ENCODE results near the gene PYCR2. TPM values are rescaled to one million over a fixed set of nuclear protein-coding genes. Genes with fewer than 3 reads are reported as not detected.
A peak's percentile ranks its signal among the peaks of the same experiment; 100 is the strongest.

PYCR2 gene
- polyA plus RNA-seq, 3 donors: 21.4 to 72.5 (median 26.6) TPM

DNA sequence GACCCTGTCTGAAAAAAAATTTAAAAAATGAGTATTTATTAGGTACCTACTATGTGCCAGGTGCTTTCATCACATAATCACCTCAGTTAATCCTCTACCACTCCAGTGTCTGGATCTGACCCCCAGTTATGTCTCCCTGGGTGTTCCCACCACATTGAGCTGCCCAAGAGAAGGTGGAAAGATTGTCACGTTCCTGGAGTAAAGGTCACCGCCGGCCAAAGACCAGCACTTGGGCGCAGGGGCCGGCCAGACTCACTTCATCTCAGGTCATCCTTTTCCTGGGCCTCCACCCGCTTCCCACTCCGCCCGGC is 714 bp downstream of the PYCR2 start:
- no peak for TF ChIP-seq CTCF (IDR thresholded peaks at IDR 0.05)
- 0% methylated on average over 8 of the region's 8 CpGs for WGBS (ENCODE audit: insufficient coverage)
- Histone ChIP-seq H3K79me2 (ENCODE audit: insufficient read depth, low read length) (peaks cover 18% of the 10 kb centered on the region), H3K27ac (ENCODE audit: low read depth in 1 of 2, low read length in 2 of 2) (peak overlapping the region; percentile 78 to 98), H3K9me3 (replicated peaks in 1 of 2; ENCODE audit: control insufficient read depth in 1 of 2, insufficient read depth in 1 of 2, low read length in 2 of 2) (no peaks in the 10 kb centered on the region), H3K4me1 (ENCODE audit: control insufficient read depth in 1 of 2, insufficient read depth in 2 of 2, low read length in 2 of 2) (peaks cover 14 to 44% of the 10 kb centered on the region in 2 donors), H4K20me1 (ENCODE audit: insufficient read depth, low read length) (no peaks in the 10 kb centered on the region), H3K27me3 (ENCODE audit: control insufficient read depth in 2 of 2, insufficient read depth in 2 of 2, low read length in 2 of 2) (no peaks in the 10 kb centered on the region), H3K4me3 (replicated peaks in 1 of 3; ENCODE audit: low read depth in 2 of 3, low read length in 3 of 3) (peak overlapping the region; percentile 78 to 92 (median 78)), H3K9ac (ENCODE audit: insufficient read depth, low read length, poor library complexity, severe bottlenecking) (peak overlapping the region; percentile 94), H2AFZ (ENCODE audit: insufficient read depth, low read depth, low read length, poor library complexity, severe bottlenecking) (peak overlapping the region; percentile 98), H3K36me3 (replicated peaks in 1 of 2; ENCODE audit: control insufficient read depth in 1 of 2, insufficient read depth in 2 of 2, low read length in 2 of 2) (peaks cover 28 to 43% of the 10 kb centered on the region in 2 donors), H3K4me2 (replicated peaks; ENCODE audit: extremely low read depth, low read length, poor library complexity, severe bottlenecking) (peak overlapping the region; percentile 90)
- Mint-ChIP-seq H3K4me1 (peaks cover 38% of the 10 kb centered on the region), H3K4me3 (peak overlapping the region; percentile 90 to 94), H3K27me3 (ENCODE audit: low read depth in 3 of 3) (peaks cover 0 to 3% (median 2%) of the 10 kb centered on the region in 3 donors), H3K27ac (peak overlapping the region; percentile 93 to 97 (median 94)), H3K36me3 (peaks cover 16 to 39% of the 10 kb centered on the region in 2 donors), H3K9me3 (peaks cover 0 to 1% (median 0%) of the 10 kb centered on the region in 7 donors)
- intact Hi-C loops (cut with micrococcal nuclease): no loop called here
- DNase-seq: no peak

DNA sequence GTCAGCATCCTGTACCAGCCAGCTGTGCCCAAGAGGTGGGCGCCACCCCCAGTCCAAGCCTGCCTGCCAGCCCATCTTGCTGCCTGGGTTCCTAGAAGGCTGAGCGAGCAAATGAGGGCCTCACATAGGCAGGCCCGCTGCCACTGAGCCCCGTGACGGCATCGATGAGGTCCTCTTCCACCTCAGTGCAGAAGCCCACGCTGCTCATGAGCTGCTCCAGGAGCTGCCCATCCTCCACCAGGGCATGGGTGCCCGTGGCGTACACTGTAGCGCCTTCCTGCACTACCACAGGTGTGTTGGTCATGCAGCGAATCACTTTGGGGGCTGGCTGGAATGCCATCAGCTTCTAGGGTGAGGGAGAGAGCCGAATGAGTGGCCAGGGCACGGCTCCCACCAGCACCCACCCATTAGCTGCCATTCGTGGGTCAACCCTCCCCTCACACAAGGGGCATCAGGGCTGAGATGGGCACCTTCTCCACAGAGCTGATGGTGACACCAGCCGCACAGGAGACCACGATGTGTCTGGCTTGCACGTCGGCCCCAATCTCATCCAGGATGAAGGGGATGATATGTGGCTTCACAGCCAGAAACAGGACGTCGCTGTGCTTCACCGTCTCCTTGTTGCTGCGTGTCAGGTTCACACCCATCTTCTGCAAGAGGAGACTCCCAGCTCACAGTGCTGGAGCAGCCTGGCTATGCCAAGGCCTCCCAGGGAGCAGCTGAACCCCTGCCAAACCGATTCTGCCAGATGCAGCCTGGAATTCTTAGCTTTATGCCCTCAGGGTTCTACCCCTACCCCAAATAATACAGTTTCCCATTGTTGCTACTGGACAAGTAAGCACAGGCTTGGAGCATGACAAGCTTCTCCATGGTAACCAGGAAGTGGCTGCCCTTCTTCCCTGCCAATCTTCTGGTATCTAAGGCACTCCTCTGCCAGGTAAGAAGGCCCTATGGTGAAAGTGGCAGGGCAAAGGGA is 2.0 kb downstream of the PYCR2 start:
- H3K9me3 Mint-ChIP-seq: peaks cover 0 to 1% (median 0%) of the 10 kb centered on the region in 7 donors
- Histone ChIP-seq H3K27ac (ENCODE audit: low read depth in 1 of 2, low read length in 2 of 2) (peak overlapping the region in 1 of 2 donors; percentile 98), H3K27me3 (ENCODE audit: control insufficient read depth in 2 of 2, insufficient read depth in 2 of 2, low read length in 2 of 2) (no peaks in the 10 kb centered on the region), H2AFZ (ENCODE audit: insufficient read depth, low read depth, low read length, poor library complexity, severe bottlenecking) (no peak overlapping the region), H3K4me3 (replicated peaks in 1 of 3; ENCODE audit: low read depth in 2 of 3, low read length in 3 of 3) (no peak overlapping the region), H3K4me1 (ENCODE audit: control insufficient read depth in 1 of 2, insufficient read depth in 2 of 2, low read length in 2 of 2) (peaks cover 14 to 44% of the 10 kb centered on the region in 2 donors), H3K79me2 (ENCODE audit: insufficient read depth, low read length) (peaks cover 18% of the 10 kb centered on the region), H3K36me3 (replicated peaks in 1 of 2; ENCODE audit: control insufficient read depth in 1 of 2, insufficient read depth in 2 of 2, low read length in 2 of 2) (peaks cover 32 to 55% of the 10 kb centered on the region in 2 donors), H3K9ac (ENCODE audit: insufficient read depth, low read length, poor library complexity, severe bottlenecking) (no peak overlapping the region), H3K4me2 (replicated peaks; ENCODE audit: extremely low read depth, low read length, poor library complexity, severe bottlenecking) (no peak overlapping the region), H4K20me1 (ENCODE audit: insufficient read depth, low read length) (no peaks in the 10 kb centered on the region), H3K9me3 (replicated peaks in 1 of 2; ENCODE audit: control insufficient read depth in 1 of 2, insufficient read depth in 1 of 2, low read length in 2 of 2) (no peaks in the 10 kb centered on the region)
- WGBS (ENCODE audit: insufficient coverage): 95% methylated on average over 16 of the region's 23 CpGs
- H3K27me3 Mint-ChIP-seq (ENCODE audit: low read depth in 3 of 3): peaks cover 0 to under 1% (median 0%) of the 10 kb centered on the region in 3 donors
- H3K4me1 Mint-ChIP-seq: peaks cover 38% of the 10 kb centered on the region
- TF ChIP-seq CTCF (IDR thresholded peaks at IDR 0.05): no peak
- no peak overlapping the region for H3K4me3 Mint-ChIP-seq
- peak overlapping the region in 3 of 7 donors; percentile 82 to 96 (median 93) for H3K27ac Mint-ChIP-seq
- no peak for DNase-seq
- H3K36me3 Mint-ChIP-seq: peaks cover 29 to 49% of the 10 kb centered on the region in 2 donors
- intact Hi-C loops (cut with micrococcal nuclease): no loop called here
